Fibroblast of upper back skin (primary cell): ENCODE results near the gene CACFD1.

Experiments used
- DNase-seq: peaks from one replicate; pipeline ENCODE4 v3.0.0-alpha.2; 2013

Gene CACFD1

DNA sequence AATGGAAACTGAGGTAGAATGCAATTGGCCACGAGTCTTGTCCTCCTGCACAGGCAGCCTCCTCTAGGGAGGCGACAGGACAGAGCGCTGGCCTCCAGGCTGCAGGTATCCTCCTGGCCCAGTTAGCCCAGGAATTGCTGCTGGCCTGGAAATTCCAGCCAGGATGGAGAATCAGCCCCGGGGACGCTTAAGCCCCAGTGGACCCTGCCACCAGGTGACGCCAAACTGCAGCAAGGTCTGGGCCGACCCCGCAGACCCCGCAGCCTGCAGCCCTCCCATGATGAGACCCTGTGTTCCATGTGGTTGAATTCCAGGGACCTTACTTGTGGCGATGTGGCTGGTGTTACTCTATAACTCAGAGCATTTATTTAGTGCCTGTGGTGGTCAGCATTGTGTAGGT lies 7.3 kb downstream of the CACFD1 start:
- no peak for DNase-seq

DNA sequence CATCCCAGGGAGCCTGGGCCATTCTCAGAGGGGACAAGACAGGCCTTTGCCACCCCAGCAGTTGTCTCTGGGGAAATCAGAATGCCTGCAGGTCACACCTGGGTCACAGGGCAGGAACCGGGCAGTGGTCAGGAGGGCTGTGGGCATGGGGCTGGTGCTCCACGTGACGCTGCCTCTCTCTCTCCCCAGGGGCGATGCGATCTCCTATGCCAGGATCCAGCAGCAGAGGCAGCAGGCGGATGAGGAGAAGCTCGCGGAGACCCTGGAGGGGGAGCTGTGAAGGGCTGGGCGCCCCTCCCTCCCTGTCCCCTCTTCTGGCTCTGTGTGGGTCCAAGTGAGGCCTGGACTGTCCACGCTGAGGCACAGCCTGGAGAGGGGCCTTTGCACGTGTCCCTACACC lies 8.6 kb downstream of the CACFD1 start:
- DNase-seq = no peak

DNA sequence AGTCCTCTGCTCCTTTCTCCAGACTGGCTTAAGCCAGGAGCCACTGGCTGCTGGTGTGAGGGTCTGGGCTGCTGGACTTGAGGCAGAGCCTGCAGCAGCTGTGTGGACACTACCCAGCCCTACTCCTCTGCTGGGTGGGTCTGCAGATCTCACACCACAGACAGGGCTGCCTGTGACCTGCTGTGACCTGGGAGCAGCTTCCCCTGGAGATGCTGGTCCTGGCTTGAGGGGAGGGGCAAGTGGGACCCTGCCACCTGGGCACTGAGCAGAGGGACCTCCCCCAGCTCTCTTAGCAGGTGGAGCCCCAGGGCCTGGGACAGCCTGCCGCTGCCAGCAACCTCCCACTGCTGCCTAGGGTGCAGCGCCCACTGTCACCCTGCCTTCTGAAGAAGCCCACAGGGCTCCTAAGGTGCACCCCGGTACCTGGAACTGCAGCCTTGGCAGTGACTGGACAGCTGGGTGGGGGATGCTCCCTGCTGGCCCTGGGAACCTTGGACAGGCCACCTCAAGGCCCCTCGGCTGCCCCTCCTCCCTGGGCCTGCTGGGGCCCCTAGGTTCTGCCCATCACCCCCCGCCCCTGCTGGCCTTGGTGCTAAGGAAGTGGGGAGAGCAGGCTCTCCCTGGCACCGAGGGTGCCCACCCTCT lies 9.1 kb downstream of the CACFD1 start:
- DNase-seq = no peak

DNA sequence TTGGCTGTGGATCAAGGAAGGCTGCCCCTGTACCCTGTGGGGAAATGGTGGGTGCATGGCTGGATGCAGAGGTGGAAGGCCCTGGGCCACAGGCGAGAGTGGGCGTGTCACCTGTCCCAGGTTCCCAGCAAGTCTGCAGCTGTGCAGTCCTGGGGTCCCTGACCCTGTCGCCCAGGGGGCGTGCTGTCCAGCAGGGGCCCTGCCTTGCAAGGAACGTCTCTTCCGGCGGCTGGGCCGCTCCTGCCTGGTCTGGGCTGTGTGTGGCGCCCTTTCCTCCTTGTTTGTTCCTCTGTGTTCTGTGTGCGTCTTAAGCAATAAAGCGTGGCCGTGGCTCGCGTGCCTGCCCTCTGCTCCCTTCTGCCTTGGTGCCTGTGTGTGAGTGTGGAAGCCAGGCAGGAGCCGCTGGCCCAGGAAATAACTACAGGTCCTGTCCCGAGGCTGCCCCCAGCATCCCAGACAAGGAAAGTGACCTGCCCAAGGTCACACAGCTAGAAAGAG lies 10.7 kb downstream of the CACFD1 start:
- DNase-seq = no peak

DNA sequence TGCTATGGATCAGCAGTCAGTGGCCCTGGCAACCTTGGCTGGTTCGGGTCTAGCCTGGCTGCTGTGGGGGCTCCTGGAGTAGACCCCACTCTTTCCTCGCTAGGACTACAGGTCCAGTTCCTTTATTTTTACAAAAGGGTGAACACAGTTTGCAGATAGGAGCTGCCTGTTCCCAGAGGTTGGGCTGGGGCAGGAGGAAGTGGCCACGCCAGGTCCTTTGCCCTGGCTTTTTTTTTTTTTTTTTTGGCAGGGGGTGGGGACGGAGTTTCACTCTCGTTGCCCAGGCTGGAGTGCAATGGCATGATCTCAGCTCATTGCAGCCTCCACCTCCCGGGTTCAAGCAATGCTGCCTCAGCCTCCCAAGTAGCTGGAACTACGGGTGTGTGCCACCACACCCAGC lies 11.2 kb downstream of the CACFD1 start:
- DNase-seq = no peak

DNA sequence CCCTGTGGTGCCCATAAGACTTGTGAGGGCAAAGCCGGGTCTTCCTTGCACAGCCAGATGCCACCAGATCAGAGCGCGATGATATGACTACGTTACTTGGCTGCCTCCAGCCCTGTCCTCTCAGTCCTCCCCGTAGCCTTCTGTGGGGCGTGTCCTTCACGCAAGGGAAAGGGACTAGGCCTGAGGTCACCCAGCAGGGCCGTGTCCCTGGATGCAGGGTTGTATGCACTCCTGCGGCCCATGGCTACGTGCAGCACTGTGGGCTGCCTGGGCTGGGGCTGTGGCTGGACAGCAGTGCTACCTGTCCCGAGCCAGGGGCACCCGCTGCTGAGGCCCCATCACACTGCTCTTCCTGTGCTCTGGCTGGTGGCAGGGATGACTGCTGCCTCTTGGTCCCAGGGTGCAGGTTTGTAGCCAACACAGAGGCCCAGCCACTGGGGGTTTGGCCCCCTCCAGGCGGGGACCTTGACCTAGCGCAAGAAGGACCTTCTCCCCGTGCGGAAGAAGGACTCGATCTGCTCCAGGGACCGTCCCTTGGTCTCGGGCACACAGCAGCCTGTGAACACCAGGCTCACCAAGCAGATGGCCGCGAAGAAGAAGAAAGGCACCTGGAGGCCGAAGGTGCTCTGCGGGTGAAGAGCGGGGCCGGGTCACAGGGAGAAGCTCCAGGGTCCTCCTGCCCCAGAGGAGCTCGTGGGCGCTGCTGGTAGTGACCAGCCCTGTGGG lies 11.9 kb downstream of the CACFD1 start:
- DNase-seq = no peak

DNA sequence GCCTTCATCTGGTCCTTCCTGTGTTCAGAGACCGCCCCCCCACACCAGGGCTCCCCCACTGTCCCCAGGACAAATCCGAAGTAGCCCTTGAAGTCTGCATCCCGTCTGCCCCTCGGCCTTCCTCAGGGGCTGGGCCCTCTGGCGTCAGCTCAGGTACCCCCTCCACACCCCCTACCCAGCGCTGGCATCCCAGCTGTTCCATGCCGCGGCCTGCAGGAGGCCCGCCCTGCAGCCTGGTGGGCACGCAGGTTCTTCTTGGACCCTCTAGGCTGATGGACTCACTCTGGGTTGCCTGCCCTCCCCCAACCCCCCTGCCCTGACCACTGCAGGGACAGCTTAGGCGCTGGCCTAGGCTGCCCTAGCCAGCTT lies 12.5 kb downstream of the CACFD1 start:
- no peak for DNase-seq

DNA sequence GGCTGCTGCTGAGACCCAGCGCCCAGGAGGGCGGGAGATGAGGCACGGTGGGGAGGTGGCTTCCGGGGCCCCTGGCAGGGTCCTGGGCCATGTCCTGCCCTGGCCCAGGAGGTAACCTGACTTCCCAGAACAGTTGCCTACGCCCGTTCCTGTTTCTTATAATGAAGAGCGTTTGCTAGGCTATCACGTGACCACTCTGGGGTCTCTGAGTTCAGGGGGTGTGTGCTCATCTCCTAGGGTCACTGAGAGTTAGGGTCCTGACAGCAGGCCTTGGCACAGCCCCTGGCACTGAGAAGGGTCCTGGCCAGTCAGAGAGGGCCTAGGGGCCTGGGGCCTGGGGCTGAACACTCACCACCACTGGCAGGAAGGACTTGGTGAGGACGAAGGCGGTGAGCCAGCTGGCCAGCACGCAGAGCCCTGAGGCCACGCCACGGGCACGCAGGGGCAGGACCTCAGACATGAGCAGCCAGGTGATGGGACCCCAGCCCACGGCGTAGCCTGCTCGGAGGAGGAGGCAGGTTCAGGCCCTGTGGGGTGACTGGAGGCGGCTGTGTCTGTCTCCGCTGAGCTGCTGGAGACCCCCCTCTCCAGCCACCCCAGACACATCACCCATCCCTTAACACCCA lies 13.1 kb downstream of the CACFD1 start:
- DNase-seq = no peak

DNA sequence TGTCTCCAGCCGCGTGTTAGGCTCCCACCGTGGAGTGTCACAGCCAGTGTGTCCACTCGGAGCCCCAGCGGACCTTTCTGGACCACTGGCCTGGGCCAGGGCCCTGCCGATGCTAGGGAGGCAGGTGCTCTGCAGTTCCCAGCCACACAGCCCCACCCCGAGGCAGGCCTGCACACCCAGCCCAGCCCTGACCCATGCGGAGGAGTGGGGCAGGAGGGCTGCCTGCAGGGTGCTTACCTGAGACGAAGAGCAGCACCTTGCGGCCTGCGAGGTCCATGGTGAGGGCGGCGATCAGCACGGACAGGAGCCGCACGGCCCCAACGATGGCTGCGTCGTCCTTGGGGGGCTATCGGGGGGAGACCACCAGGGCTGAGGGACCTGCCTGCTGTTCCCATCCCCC lies 14.0 kb downstream of the CACFD1 start:
- DNase-seq = no peak

DNA sequence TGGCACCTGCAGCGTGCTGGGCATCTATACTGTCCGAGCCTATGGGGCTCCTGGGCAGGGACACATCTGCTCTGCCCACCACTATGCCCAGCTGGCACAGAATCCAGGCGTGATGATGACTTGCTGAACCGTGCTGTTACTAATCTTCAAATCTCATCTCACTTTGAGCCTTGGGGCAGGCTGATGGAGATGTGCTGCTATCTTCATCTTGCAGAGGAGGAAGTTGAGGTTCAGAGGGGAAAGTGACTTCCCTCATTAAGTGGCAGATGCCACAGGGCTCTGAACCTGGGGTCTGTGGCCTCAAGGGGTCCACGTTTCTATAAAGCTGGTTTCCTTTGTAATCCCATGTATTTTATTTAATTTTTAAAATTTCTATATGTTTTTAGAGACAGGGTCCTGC lies 14.4 kb downstream of the CACFD1 start:
- no peak for DNase-seq

DNA sequence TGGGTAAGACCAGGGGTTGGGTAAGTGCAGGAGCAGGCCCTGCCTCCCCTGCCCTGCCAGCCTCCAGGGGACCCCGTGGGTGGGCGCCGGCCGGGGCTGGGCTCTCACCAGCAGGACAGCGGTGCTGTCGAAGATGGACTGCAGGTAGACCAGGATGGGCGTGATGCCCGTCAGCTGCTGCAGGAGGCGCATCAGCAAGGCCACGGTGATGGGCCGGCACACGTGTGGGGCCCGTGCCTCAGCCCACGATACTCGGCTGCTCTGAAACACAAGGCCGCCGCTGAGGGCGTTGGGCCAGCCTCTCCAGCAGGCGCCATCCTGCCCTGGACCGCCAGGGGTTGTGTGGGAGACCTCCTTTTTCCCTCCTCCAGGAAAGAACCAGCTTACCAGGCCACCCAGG lies 15.1 kb downstream of the CACFD1 start:
- no peak for DNase-seq

DNA sequence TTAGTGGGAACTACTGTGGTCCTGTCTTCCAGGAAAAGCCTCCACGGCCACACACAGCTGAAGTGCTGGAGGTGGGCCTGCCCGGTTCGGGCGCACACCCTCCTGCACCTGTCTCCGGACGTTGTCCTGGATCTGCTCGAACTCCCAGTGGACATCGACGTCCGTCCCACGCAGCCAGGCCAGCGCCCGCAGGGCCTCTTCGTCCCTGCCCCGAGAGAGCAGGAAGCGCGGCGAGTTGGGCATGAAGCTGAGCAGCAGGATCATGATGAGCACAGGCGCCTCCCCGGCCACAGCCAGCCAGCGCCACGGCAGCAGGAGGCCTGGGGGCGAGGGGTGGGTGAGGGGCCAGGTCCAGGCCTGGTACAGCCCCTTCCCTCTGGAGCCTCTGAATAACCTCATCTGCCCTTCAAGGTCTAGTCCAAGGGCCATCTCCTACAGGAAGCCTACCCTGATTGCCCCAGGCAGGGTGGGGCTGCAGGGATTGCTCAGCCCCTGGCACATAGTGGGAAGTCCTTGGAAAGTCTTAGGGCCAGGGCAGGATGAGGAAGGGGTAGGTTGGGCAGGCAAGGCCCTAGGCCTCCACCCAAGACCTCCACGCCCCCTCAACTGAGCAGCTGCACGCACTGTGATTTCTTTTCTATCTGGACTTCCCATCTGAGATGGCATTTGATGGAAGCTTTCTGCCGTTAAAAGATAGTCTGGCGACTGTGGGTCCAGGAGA lies 15.7 kb downstream of the CACFD1 start:
- DNase-seq = no peak

DNA sequence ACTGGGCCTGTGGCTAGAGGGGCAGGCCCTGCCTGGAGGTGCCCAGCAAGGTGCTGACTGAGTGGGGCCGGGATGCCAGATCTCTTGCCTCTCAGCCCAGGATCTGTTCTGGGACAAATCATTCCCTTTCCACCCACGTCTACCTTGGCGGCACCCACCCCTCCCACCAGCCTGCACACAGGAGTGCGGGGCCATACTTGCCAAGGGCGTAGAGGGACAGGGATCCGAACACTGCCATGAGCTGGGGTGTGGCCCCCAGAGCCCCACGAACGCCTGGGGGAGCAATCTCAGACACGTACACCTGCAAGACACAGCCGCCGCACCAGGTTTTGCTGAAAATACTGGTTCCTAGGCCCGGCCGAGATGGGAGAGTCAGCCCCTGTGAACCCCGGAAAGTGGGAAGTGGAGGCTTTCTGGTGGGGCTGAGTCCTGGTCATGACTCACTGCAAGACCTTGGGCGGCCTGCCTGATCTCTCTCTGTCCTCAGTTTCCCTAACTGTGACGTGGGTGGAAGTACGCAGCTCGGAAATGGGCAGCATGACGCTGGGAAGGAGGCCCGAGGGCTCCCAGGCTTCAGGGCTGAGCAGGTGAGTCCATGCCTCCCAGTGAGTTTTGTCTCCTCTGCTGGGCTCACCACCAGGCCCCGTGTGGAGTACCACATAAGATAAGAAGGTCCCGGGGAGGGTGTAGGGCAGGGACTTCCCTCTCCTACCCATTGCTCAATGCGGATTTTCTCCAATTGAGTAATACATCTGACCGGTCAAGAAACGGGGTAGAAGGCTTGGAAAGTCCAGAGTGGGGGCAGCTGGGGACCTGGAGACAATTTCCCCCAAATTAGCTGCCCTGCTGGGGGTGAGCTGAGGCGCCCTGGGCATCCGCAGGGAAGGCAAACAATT lies 16.5 kb downstream of the CACFD1 start:
- DNase-seq = no peak

DNA sequence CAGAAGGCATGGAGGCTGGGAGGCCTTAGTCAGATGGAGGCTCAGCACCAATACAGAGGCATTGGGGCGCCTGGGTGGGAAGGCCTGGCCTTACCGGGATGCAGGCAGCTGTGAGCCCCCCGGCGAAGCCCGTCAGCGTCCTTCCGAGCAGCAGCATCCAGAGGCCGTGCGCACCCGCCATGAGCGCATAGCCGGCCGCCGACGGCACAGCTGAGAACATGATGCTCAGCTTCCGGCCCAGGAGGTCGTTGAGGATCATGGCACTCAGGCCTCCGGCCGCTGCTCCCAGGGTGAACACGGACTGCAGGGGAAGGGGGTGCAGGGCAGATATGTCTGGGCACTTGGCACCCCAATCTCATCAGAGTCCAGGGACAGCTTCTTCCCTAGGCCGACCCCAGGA lies 17.2 kb downstream of the CACFD1 start:
- no peak for DNase-seq

DNA sequence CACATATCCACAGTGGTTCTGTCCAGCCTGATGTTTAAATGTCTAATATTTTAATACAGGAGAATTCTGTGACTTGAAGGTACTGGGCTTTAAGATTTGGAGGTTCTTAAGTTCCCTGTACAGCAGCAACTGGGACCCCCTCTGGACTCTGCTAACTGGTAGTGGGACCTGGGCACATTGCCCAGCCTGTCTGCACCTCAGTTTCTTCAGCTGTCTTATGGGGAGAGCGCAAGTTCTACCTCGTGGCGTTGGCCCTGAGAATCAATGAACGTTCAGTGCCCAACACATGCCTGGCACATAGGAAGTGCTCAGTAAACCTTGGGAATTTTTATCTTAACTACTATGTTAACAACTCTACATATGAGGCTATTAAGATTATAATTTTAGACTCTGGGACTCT lies 17.7 kb downstream of the CACFD1 start:
- DNase-seq = no peak

DNA sequence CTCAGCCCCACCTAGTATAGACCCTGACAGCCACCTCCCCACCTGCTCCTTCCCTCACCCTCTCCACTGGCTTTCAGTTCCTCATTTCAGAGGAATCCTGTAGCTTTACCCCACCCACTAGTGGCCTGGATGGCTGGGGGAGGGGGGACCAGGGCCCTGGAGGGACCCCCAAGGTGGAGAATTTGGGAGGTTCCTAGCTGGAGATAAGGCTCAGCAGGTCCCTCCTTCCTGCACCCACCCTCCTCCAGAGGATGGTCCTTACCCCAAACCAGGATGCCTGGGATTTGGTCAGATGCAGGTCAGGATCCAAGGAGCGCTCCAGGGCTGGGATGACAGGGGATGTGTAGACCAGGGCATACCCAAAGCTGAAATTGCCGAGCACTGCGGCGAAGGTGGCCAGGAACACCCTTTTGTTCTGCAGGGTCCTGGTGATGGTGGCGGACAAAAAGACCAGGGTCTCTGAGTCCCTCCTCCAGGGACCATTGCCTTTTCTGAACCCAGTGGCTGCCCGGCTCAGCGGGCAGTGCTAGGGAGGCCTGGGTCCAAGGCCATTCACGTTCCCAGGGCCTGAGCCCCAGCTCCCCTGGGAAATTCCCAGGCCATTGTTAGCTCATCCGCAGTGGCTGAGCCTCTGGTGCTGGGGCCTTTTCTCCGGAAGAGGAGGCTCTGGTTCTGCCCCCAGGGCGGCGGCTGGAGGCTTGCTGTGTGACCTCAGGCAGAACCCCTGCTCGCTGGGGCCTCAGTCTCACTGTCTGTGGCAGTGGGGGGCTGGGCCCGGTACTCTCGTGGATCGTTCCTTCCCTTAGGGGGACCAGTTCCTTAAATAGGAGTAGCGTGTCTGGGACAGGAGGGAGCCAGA lies 18.4 kb downstream of the CACFD1 start:
- DNase-seq = no peak

DNA sequence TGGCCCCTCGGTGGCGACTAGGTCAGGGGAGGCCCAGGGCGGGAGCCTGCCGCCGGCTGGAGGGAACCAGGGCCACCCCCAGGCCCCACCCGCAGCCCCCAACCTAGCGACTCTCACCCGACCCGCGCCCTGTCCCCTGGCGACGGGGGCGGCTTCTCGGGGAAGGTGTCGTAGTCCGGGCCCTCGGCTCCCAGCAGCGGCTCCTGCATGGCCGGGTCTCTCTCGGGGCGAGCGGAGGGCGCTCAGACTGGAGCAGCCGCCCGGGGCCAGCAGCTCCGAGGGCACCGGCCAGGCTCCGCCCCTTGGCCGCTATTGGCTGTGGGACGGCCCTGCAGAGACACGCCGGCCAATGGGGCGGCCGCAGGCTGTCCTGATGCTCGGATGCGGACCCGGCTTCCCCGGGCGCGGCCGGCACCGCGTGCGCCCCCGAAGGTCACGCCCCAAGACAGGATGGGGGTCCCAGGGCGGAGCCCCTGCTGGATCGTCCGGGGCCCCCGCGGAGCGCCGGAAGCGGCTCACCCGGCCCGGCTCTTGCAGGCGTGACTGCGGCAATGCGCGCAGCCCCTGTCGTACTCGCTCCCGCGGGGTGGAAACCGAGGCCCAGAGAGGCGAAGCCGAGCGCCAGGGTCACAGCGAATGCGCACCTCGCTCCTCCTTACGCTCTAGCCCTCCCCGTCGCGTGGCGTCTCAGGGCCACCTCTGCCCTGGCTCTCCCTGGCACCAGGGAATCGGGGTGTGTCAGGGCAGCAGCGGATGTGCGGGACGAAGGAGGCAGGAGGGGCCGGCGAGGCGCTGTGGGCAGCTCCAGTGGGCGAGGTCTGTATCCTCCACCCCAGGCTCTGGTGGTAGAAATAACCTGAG lies 19.3 kb downstream of the CACFD1 start, which contains the start of gene SLC2A6:
TSS of gene SLC2A6 (minus strand) at position 249 of the 861 bp plus-strand sequence. CDS start at position 209, 40 bp downstream.
- peak; percentile 73 for DNase-seq

DNA sequence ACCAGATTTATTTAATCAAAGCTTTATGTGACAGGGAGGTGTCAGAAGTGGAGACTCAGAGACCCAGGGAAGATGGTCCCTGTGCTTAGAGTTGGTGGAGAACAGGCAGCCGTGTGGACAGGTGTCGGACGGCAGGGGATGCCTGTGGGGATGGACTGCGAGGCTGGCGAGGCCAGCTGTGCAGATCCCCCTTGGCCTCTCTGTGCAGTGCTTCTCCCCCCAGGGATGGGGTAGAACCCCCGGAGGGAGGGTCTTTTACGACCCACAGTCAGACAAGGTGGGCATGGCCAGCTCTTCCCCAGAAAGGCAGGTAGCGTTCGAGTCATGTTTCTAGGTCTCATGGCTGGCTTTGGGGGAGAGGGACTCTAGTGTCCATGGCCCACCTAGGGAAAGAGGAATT lies 23.8 kb downstream of the CACFD1 start:
- no peak for DNase-seq

DNA sequence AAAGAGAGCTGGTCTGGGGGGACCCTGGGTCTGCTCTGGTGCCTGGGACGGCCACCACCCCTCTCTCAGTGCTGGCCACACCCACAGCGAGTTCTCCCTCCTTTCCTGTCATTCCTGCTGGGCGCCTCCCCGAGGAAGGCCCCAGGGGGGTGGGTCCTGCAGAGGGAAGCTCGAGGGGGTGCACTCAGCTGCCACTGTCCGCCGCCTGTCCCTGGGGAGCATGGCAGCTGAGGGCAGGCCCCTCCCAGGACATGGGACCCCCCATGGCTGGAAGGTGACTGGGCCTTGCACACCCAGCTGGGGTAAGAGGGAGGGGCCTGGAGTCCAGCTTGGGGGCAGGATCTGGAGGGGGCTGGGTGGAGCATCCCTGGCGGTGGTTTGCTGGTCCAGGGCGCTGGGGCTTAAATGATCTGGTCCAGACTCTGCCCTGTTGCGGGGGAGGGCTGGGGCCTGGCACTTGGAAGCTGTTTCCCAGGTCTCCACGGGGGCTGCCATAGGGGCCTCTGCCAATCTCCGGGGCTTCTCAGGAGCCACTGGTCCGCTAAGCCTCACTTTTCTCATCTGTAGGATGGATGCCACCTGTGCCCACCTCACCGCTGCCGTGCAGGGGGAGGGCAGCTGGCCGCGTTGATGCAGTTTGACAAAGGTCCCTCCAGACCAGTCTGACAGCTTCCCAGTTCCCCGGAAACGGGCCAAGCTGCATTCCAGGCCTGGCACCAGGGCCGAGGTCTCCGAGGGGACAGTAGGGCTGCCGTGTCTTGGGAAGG lies 25.1 kb downstream of the CACFD1 start:
- DNase-seq = no peak
